Small intestine (tissue), 7 donors: ENCODE results near the gene GOSR1. TPM values are rescaled to one million over a fixed set of nuclear protein-coding genes. Genes with fewer than 3 reads are reported as not detected.

Experiments used
- DNase-seq, 2 donors: peaks; one replicate each; pipeline versions ENCODE4 v3.0.0 to v3.0.0-alpha.2; 2013
- FAIRE-seq: peaks from 2 replicates; lab custom pipeline; 2012; peaks lifted over from hg19 to GRCh38; lab: Jason Lieb, UNC
- H3K27ac ChIP-seq, 3 donors: one replicate each; pipeline ENCODE4 v1.5.1; 2013; ENCODE audit warnings: low read length in 2 of 3, mild to moderate bottlenecking in 2 of 3, control low read depth in 1 of 3, inconsistent platforms in 1 of 3, low read depth in 1 of 3, moderate library complexity in 1 of 3
- H3K27me3 ChIP-seq, 3 donors: one replicate each; pipeline ENCODE4 v1.6.1; 2013; ENCODE audit warnings: low read length in 3 of 3, inconsistent platforms in 1 of 3; ENCODE audit not compliant: control insufficient read depth in 3 of 3, insufficient read depth in 3 of 3
- H3K36me3 ChIP-seq, 3 donors: one replicate each; pipeline ENCODE4 v1.6.1; 2013; ENCODE audit warnings: low read length in 3 of 3, inconsistent platforms in 1 of 3, low read depth in 1 of 3, mild to moderate bottlenecking in 1 of 3, moderate library complexity in 1 of 3; ENCODE audit not compliant: control insufficient read depth in 3 of 3, insufficient read depth in 2 of 3
- H3K4me1 ChIP-seq, 3 donors: one replicate each; pipeline ENCODE4 v1.6.1; 2013; ENCODE audit warnings: low read length in 2 of 3, inconsistent platforms in 1 of 3, low read depth in 1 of 3, mild to moderate bottlenecking in 1 of 3, moderate library complexity in 1 of 3; ENCODE audit not compliant: control insufficient read depth in 3 of 3, insufficient read depth in 2 of 3
- H3K4me3 ChIP-seq, 3 donors: one replicate each; pipeline ENCODE4 v1.5.1; 2013; ENCODE audit warnings: low read length in 3 of 3, control low read depth in 1 of 3, inconsistent platforms in 1 of 3, low read depth in 1 of 3, mild to moderate bottlenecking in 1 of 3, moderate library complexity in 1 of 3
- H3K9me3 ChIP-seq, 2 donors: one replicate each; pipeline ENCODE4 v1.6.1; 2013; ENCODE audit warnings: low read depth in 1 of 2, low read length in 1 of 2; ENCODE audit not compliant: control insufficient read depth in 2 of 2, insufficient read depth in 1 of 2
- WGBS, 3 donors: extraction: QIAGEN DNeasy Blood & Tissue Kit; methylation state at CpG; one replicate each; pipeline ENCODE4 v1.1.7; 2013; 5-methylcytosine and 5-hydroxymethylcytosine counted together
- polyA plus RNA-seq, 4 donors: library from polyadenylated mRNA; stranded (reverse) in 3 of 4; unstranded in 1 of 4; fragments of 200-250 nt in 3 of 4; fragments of 120-200 nt in 1 of 4; gene quantifications; one replicate each; pipeline versions ENCODE4 v1.2.1 to v1.2.3, GENCODE V29; 2013
- donor health status: healthy with polysubstance abuse.
- donor health status: control.
- donor health status: control.
- donor health status: Bipolar disorder and iron deficiency.
- donor health status: healthy.

Gene GOSR1
- polyA plus RNA-seq, 4 donors: 13.2 to 47.5 (median 18.6) TPM

GRCh38 chr17:30513346-30513745 lies 36.1 kb downstream of the GOSR1 start:
- Histone ChIP-seq H3K36me3 (peaks cover 2 to 28% (median 3%) of the 10 kb centered on the region in 3 donors), H3K27ac (no peak overlapping the region), H3K4me3 (no peak overlapping the region), H3K4me1 (peaks cover 0 to 3% (median 2%) of the 10 kb centered on the region in 3 donors), H3K9me3 (no peaks in the 10 kb centered on the region), H3K27me3 (no peaks in the 10 kb centered on the region)
- DNase-seq (no peak), FAIRE-seq (no peak)
- 96 to 100% (median 98%) methylated on average over 1 of the region's 1 CpG for WGBS, 3 donors

GRCh38 chr17:30514895-30515596 lies 37.8 kb downstream of the GOSR1 start:
- 99 to 100% (median 100%) methylated on average over 3 of the region's 3 CpGs for WGBS, 3 donors

GRCh38 chr17:30517786-30518185 lies 40.6 kb downstream of the GOSR1 start:
- Histone ChIP-seq H3K4me3 (no peak overlapping the region), H3K27me3 (no peaks in the 10 kb centered on the region), H3K27ac (peak overlapping the region in 1 of 3 donors; percentile 21), H3K36me3 (peaks cover 3 to 39% (median 15%) of the 10 kb centered on the region in 3 donors), H3K9me3 (peaks cover 0 to 8% of the 10 kb centered on the region in 2 donors), H3K4me1 (peaks cover 0 to 3% (median 2%) of the 10 kb centered on the region in 3 donors)
- WGBS, 3 donors: 88 to 95% (median 89%) methylated on average over 1 of the region's 1 CpG
- no peak for FAIRE-seq
- DNase-seq: no peak

More at GRCh38 chr17:30514895-30515596, 37.8 kb downstream of the GOSR1 start:
- H3K4me1 ChIP-seq: peaks cover 0 to 3% (median 2%) of the 10 kb centered on the region in 3 donors
- no peak overlapping the region for H3K27ac ChIP-seq
- FAIRE-seq (no peak), DNase-seq (no peak)
- H3K27me3 ChIP-seq: no peaks in the 10 kb centered on the region
- no peak overlapping the region for H3K4me3 ChIP-seq
- H3K9me3 ChIP-seq: no peaks in the 10 kb centered on the region
- peaks cover 3 to 34% (median 4%) of the 10 kb centered on the region in 3 donors for H3K36me3 ChIP-seq

- no peaks in the 10 kb centered on the region for H3K27me3 ChIP-seq
- peaks cover 0 to 3% (median 2%) of the 10 kb centered on the region in 3 donors for H3K4me1 ChIP-seq
- H3K36me3 ChIP-seq: peaks cover 0 to 39% (median 15%) of the 10 kb centered on the region in 3 donors
- FAIRE-seq (no peak), DNase-seq (no peak)
- WGBS, 3 donors: 68 to 81% (median 81%) methylated on average over 5 of the region's 5 CpGs
- peaks cover 0 to 8% of the 10 kb centered on the region in 2 donors for H3K9me3 ChIP-seq
- peak overlapping the region in 1 of 3 donors; percentile 43 for H3K27ac ChIP-seq
- no peak overlapping the region for H3K4me3 ChIP-seq
Observed at GRCh38 chr17:30519166-30519565, 42.0 kb downstream of the GOSR1 start.

GRCh38 chr17:30519707-30520106 lies 42.5 kb downstream of the GOSR1 start:
- H3K27ac ChIP-seq: no peak overlapping the region
- peaks cover 0 to 3% (median 2%) of the 10 kb centered on the region in 3 donors for H3K4me1 ChIP-seq
- no peaks in the 10 kb centered on the region for H3K27me3 ChIP-seq
- 70 to 96% (median 93%) methylated on average over 3 of the region's 3 CpGs for WGBS, 3 donors
- H3K4me3 ChIP-seq: no peak overlapping the region
- DNase-seq: no peak
- H3K9me3 ChIP-seq: peaks cover 0 to 8% of the 10 kb centered on the region in 2 donors
- FAIRE-seq: no peak
- peaks cover 0 to 39% (median 15%) of the 10 kb centered on the region in 3 donors for H3K36me3 ChIP-seq

- no peak for FAIRE-seq
Observed at GRCh38 chr17:30520436-30520835, 43.2 kb downstream of the GOSR1 start.

GRCh38 chr17:30520882-30521281 lies 43.7 kb downstream of the GOSR1 start:
- H3K27ac ChIP-seq: no peak overlapping the region
- peaks cover 0 to 35% (median 15%) of the 10 kb centered on the region in 3 donors for H3K36me3 ChIP-seq
- no peak for DNase-seq
- H3K27me3 ChIP-seq: no peaks in the 10 kb centered on the region
- 89 to 100% (median 95%) methylated on average over 1 of the region's 1 CpG for WGBS, 3 donors
- no peak overlapping the region for H3K4me3 ChIP-seq
- peaks cover 0 to 8% of the 10 kb centered on the region in 2 donors for H3K9me3 ChIP-seq
- H3K4me1 ChIP-seq: peaks cover 0 to 3% (median 2%) of the 10 kb centered on the region in 3 donors
- FAIRE-seq: no peak

More at GRCh38 chr17:30520436-30520835, 43.2 kb downstream of the GOSR1 start:
- H3K36me3 ChIP-seq: peaks cover 0 to 35% (median 15%) of the 10 kb centered on the region in 3 donors
- DNase-seq: no peak
- no peaks in the 10 kb centered on the region for H3K27me3 ChIP-seq
- no peak overlapping the region for H3K4me3 ChIP-seq
- peaks cover 0 to 3% (median 2%) of the 10 kb centered on the region in 3 donors for H3K4me1 ChIP-seq
- H3K27ac ChIP-seq: peak overlapping the region in 1 of 3 donors; percentile 67
- peaks cover 0 to 8% of the 10 kb centered on the region in 2 donors for H3K9me3 ChIP-seq
- WGBS, 3 donors: 60 to 84% (median 83%) methylated on average over 2 of the region's 2 CpGs

- Histone ChIP-seq H3K9me3 (peaks cover 0 to 8% of the 10 kb centered on the region in 2 donors), H3K27me3 (no peaks in the 10 kb centered on the region), H3K36me3 (peaks cover 0 to 31% (median 15%) of the 10 kb centered on the region in 3 donors), H3K27ac (no peak overlapping the region), H3K4me1 (peaks cover 0 to 3% (median 2%) of the 10 kb centered on the region in 3 donors), H3K4me3 (no peak overlapping the region)
- FAIRE-seq: no peak
- WGBS, 3 donors: 97% methylated on average over 7 of the region's 7 CpGs
- no peak for DNase-seq
Observed at GRCh38 chr17:30521766-30522165, 44.6 kb downstream of the GOSR1 start.
